ENCODE measurements around the gene ZFAND2B.

DNA sequence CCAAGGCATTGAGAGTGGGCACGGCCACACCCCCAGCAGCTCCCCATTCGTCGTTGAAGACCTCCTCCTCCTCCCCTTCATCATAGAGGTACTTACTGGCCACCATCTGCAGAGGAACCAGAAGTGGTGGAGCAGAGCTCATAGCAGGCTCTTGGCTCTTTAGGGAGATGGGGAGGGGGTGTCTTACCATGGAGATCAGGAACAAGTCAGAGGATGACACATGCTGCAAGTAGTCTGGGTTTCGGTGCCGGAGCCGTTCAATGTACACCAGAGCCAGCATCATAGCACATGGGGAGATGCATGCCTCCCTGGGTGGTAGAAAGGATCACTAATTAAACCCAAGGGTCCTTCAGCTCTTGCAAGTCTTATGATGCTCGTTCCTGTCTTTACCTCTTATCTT lies 31.8 kb upstream of the ZFAND2B start:
- no peak for TF ChIP-seq POLR2AphosphoS5 (IDR thresholded peaks at IDR 0.05; ENCODE audit: borderline replicate concordance, low read depth, low read length)
- TF ChIP-seq EZH2 (IDR thresholded peaks at IDR 0.05) = no peak
- no peak for TF ChIP-seq FOXP2 (optimal IDR thresholded peaks at IDR 0.05; ENCODE audit: control extremely low read depth, extremely low read length, insufficient read depth)
